Activated naive CD4-positive, alpha-beta T cell treated with anti-CD3 and anti-CD28 coated beads for 36 hours (primary cell): ENCODE data around the gene TYW3. TPM values are rescaled to one million over a fixed set of nuclear protein-coding genes. Genes with fewer than 3 reads are reported as not detected.

Source experiments
- CTCF ChIA-PET: fragments of 350-600 bp; sonication (Branson Sonifier 250); formaldehyde crosslinking; loops from one replicate; lab custom pipeline; 2021; ENCODE audit warnings: antibody characterized with exemption; lab: Charles Lee
- DNase-seq: peaks from one replicate; pipeline ENCODE4 v3.0.0-alpha.2; 2020
- H3K27ac Mint-ChIP-seq: one replicate; pipeline ENCODE4 v1.8.0; 2021; ENCODE audit warnings: mild to moderate bottlenecking, mixed read lengths
- H3K27me3 Mint-ChIP-seq: one replicate; pipeline ENCODE4 v1.8.0; 2021; ENCODE audit warnings: low read depth, mixed read lengths
- H3K36me3 Mint-ChIP-seq: one replicate; pipeline ENCODE4 v1.8.0; 2021; ENCODE audit warnings: low read depth, mixed read lengths
- H3K4me1 Mint-ChIP-seq: one replicate; pipeline ENCODE4 v1.8.0; 2021; ENCODE audit warnings: low read depth, mixed read lengths
- H3K4me3 Mint-ChIP-seq: one replicate; pipeline ENCODE4 v1.8.0; 2021; ENCODE audit warnings: mild to moderate bottlenecking, moderate library complexity, mixed read lengths
- H3K9me3 Mint-ChIP-seq: one replicate; pipeline ENCODE4 v1.8.0; 2021; ENCODE audit warnings: mixed read lengths
- intact Hi-C: fragments of 100-400 bp; cut with micrococcal nuclease; formaldehyde crosslinking; loops from one replicate; pipeline ENCODE4 v1.15.1; 2023
- total RNA-seq, 2 experiments: library from RNA; stranded (reverse); gene quantifications; one replicate each; pipeline ENCODE4 v1.2.3, GENCODE V29; 2021

TYW3 gene
- total RNA-seq, 2 experiments from 2014 or later, result 27.9 to 30.9 TPM

DNA sequence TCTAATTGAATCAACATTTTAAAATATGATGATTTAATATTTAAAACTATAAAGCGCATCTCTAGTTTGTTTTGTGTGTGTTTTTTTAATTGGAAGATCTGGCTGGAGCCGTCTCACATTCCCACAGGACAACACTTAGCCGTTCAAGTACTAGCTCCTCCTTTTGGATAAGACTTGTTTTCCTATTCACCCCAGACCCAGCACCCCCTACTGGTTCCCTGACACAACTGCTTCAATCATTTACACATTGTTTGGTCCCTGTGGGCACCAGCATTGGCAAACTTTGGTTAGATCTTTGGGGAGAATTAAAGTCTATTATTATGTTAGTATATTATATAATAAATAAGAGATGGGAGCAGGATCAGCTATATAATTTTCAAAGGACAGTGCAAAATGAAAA lies 34.5 kb downstream of the TYW3 start:
- no peaks in the 10 kb centered on the region for H3K27me3 Mint-ChIP-seq
- no peak overlapping the region for H3K27ac Mint-ChIP-seq
- peaks cover 15% of the 10 kb centered on the region for H3K4me1 Mint-ChIP-seq
- intact Hi-C loops, result loop anchor here (10.0 kb wide), 3 partner anchors 573 to 1307 kb away; partner anchors contain the start of genes ACADM, FPGT, LRRIQ3 and ST6GALNAC3
- CTCF ChIA-PET, result interaction anchor here (0.8 to 1.4 kb wide), 3 partner anchors 11 to 34 kb away, joined by 3 to 4 read pairs (median 4); no protein-coding TSS in a partner anchor
- H3K9me3 Mint-ChIP-seq, result no peaks in the 10 kb centered on the region
- peaks cover 17% of the 10 kb centered on the region for H3K36me3 Mint-ChIP-seq
- DNase-seq, result peak; percentile 8
- H3K4me3 Mint-ChIP-seq, result no peak overlapping the region

DNA sequence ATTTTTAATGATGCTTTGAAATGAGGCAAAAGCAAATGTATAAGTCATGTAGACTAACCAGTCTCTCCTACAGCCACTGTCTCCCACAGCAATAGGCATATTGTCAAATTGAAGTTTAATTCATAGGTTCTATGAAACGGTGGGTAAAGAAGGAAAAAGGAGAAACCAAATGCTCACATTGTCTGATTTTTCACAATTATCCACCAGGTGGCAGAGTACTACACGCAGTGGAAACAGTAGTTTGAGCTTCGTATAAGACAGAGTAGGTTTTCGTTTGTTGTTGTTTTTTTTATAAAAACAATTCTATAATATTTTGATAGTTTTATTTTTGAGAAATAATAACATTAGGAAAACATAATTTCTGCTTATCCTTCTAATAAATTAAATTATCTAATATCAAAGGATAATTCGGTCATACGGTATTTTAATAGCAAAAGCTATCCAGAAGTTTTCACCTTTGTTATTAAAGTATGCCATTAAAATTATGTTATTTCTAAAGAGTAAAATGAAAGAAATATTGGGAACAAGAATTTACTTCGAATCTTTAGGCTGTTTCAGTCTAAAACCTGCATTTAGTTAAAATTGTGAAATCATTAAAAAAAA lies 39.1 kb downstream of the TYW3 start:
- no peaks in the 10 kb centered on the region for H3K4me1 Mint-ChIP-seq
- DNase-seq, result peak; percentile 33
- no peaks in the 10 kb centered on the region for H3K36me3 Mint-ChIP-seq
- H3K27me3 Mint-ChIP-seq, result peaks cover 8% of the 10 kb centered on the region
- H3K4me3 Mint-ChIP-seq, result no peak overlapping the region
- no peak overlapping the region for H3K27ac Mint-ChIP-seq
- CTCF ChIA-PET, result interaction anchor here (0.6 to 1.6 kb wide), 14 partner anchors 8 to 960 kb away, joined by 3 to 7 read pairs (median 3); no protein-coding TSS in a partner anchor
- intact Hi-C loops, result loop anchor here (1.0 to 5.0 kb wide), 3 partner anchors 360 to 860 kb away; partner anchors contain the start of gene LHX8
- no peaks in the 10 kb centered on the region for H3K9me3 Mint-ChIP-seq

DNA sequence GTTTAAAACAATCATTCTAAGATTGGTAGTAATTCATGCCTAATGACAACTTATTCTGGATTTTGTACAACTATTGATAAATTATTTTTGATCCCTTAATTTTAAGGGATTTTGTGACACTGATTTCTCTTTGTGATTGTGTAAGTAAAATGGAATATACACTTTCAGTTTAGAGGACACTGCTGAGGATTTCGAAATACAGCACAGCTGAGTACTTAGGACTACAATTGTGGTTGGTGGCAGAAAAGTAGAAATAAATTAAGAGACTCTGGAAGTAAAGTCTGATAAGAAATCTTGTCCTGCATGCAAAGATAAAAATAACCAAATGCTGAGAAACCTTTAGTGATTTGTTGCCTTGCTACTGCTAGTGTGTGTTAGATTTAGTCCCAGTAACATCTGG lies 40.0 kb downstream of the TYW3 start:
- intact Hi-C loops, result loop anchor here (1.0 to 5.0 kb wide), 3 partner anchors 359 to 859 kb away; partner anchors contain the start of gene LHX8
- Mint-ChIP-seq H3K36me3 (no peaks in the 10 kb centered on the region), H3K27me3 (peaks cover 8% of the 10 kb centered on the region), H3K4me3 (no peak overlapping the region), H3K9me3 (no peaks in the 10 kb centered on the region), H3K4me1 (no peaks in the 10 kb centered on the region), H3K27ac (no peak overlapping the region)
- CTCF ChIA-PET, result no interaction called here
- no peak for DNase-seq

DNA sequence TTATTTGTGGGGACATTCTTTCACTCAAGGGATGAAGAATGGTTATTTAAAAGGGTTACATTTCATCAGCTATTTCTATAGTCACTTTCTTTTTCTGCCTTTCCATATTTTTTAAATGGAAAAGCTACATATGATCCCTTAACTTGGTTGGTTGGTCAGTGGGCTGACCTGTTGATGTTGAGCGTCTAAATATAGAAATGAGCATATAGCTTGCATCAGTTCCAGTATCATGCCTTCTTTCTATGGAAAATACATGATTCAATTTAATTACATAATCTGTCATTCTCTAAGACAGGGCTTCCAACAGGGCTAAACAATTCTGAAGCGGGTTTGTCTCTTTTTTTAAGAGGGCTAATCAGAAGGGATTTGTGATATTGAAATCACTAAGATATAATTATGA lies 40.6 kb downstream of the TYW3 start:
- Mint-ChIP-seq H3K4me1 (no peaks in the 10 kb centered on the region), H3K27me3 (peaks cover 8% of the 10 kb centered on the region), H3K36me3 (no peaks in the 10 kb centered on the region), H3K4me3 (no peak overlapping the region), H3K9me3 (no peaks in the 10 kb centered on the region), H3K27ac (no peak overlapping the region)
- intact Hi-C loops, result loop anchor here (5.0 kb wide), 1 partner anchor 359 kb away; the partner anchor contains the start of gene LHX8
- DNase-seq, result no peak
- CTCF ChIA-PET, result no interaction called here

DNA sequence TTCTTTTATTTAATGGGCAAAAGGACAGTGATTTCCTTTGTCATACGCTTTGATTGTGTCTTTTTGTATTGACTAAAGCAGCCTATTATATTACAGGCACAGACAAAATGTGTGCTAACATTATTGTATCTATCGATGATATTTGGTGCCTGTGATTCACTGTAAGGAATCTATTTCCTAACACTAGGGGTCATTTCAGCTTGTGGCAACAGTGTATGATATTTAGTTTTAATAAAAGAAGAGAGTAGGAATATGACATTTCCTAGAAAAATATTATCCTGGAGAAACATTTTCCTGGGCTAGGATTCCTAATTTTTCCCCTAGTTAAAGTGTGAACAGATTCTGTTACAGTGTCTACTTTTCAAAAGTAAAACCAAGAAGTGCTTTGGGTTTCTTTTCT lies 42.8 kb downstream of the TYW3 start:
- Mint-ChIP-seq H3K4me3 (no peak overlapping the region), H3K27me3 (peaks cover 14% of the 10 kb centered on the region), H3K9me3 (no peaks in the 10 kb centered on the region), H3K4me1 (no peaks in the 10 kb centered on the region), H3K36me3 (no peaks in the 10 kb centered on the region), H3K27ac (no peak overlapping the region)
- DNase-seq, result no peak
- CTCF ChIA-PET, result no interaction called here
- intact Hi-C loops, result no loop called here

DNA sequence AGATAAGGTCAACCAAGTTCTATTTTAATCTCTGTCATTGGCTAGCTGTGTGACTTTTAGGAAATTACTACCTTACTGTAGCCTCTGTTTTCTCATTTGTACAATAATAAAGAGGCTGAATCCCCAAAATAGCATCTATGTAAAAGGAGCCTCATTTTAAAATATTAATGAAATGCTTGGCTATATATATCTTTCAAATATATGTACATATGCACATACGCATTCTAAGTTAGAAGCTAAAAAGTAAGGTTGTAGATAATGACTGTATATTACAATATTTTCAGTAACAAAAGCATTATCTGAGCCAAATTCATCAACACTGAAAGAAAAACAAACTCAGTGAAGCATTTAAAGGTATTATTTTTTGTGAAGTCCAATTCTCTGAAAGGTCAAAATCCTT lies 44.6 kb downstream of the TYW3 start:
- H3K36me3 Mint-ChIP-seq, result no peaks in the 10 kb centered on the region
- CTCF ChIA-PET, result no interaction called here
- no peak overlapping the region for H3K27ac Mint-ChIP-seq
- H3K4me3 Mint-ChIP-seq, result no peak overlapping the region
- no peaks in the 10 kb centered on the region for H3K4me1 Mint-ChIP-seq
- intact Hi-C loops, result no loop called here
- H3K9me3 Mint-ChIP-seq, result no peaks in the 10 kb centered on the region
- H3K27me3 Mint-ChIP-seq, result peaks cover 15% of the 10 kb centered on the region
- DNase-seq, result no peak

DNA sequence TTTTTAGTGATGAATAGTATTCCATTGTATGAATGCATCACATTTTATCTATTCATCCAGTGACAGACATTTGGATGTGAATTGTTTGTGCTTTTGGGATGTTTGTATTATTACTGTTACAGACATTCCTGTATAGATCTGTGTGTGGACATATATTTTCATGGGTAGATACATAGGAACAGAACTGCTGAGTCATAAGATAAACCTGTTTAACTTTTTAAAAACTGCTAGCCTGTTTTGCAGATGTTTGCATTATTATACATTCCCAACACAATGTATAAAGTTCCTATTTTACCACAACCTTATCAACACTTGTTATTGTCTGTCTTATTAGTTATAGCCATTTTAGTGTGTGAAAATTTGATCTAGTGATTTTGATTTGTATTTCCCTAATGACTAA lies 46.8 kb downstream of the TYW3 start:
- intact Hi-C loops, result no loop called here
- H3K4me1 Mint-ChIP-seq, result no peaks in the 10 kb centered on the region

DNA sequence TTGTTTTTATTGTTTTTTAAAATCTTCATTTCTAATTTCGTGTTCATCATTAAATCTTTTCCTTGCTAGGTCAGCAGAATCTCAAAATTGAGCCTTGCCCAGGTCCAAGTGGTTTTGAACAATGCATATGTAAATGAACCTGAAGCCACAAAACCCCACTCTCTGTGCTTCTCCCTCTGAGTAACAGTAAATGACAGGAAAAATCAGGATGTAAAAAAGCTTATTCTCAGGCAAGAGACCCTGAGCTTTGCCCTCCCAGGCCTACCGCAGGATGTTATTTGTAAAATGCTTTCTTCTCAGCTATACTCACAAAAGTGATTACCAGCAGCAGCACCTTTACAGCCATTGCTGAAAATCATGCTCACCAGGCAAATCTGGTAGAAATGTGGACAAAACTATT lies 47.6 kb downstream of the TYW3 start:
- H3K36me3 Mint-ChIP-seq, result no peaks in the 10 kb centered on the region
- no peak for DNase-seq
- H3K9me3 Mint-ChIP-seq, result no peaks in the 10 kb centered on the region
- peaks cover 13% of the 10 kb centered on the region for H3K27me3 Mint-ChIP-seq
- CTCF ChIA-PET, result interaction anchor here (1.4 kb wide), 1 partner anchor 8 kb away, joined by 4 read pairs; no protein-coding TSS in a partner anchor
- no peaks in the 10 kb centered on the region for H3K4me1 Mint-ChIP-seq
- H3K27ac Mint-ChIP-seq, result no peak overlapping the region
- intact Hi-C loops, result no loop called here
- H3K4me3 Mint-ChIP-seq, result no peak overlapping the region

More for the DNA sequence above, 46.8 kb downstream of the TYW3 start:
- Mint-ChIP-seq H3K27me3 (peaks cover 13% of the 10 kb centered on the region), H3K4me3 (no peak overlapping the region), H3K27ac (no peak overlapping the region), H3K36me3 (no peaks in the 10 kb centered on the region), H3K9me3 (no peaks in the 10 kb centered on the region)
- no peak for DNase-seq
- CTCF ChIA-PET, result no interaction called here

DNA sequence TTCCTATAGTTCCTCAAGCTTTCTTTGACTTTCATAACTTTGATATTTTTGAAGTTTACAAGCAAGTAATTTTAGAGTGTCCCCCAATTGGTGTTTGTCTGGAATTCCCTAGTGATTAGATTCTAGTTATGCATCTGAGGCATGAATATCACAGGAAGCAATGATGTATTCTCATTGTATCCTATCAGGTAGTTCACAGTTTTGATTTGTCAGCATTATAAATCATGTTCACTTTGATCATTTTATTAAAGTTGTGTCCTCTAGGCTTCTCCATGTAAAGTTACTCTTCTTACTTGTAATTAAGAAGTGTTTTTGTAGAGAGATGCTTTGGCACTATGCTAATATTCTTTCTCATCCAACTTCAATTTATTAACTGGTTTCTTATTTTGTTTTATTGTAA lies 53.0 kb downstream of the TYW3 start:
- CTCF ChIA-PET, result no interaction called here
- no peaks in the 10 kb centered on the region for H3K4me1 Mint-ChIP-seq
- H3K27me3 Mint-ChIP-seq, result peaks cover 19% of the 10 kb centered on the region
- no peak for DNase-seq
- no peak overlapping the region for H3K27ac Mint-ChIP-seq
- peaks cover 2% of the 10 kb centered on the region for H3K9me3 Mint-ChIP-seq
- H3K4me3 Mint-ChIP-seq, result no peak overlapping the region
- no peaks in the 10 kb centered on the region for H3K36me3 Mint-ChIP-seq
- intact Hi-C loops, result no loop called here

DNA sequence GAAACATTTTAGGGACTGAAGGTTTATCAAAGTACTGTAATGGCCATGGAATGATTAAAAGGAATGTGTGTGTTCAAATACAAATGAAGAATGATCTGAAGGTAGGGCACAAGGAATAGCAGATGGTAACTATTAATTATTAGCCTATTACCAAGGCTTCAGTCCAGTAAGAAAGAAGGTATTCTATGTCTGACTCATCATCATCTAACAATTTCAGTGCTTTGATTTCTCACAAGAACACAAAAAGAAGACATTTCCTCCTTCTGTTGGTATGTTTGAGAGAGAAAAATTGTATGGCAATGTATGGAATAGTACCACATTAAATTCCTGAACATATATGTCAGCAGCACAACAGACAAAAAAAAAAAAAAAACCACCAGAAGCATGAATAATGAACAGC lies 57.5 kb downstream of the TYW3 start:
- peaks cover 14% of the 10 kb centered on the region for H3K27me3 Mint-ChIP-seq
- H3K4me1 Mint-ChIP-seq, result no peaks in the 10 kb centered on the region
- peaks cover 2% of the 10 kb centered on the region for H3K9me3 Mint-ChIP-seq
- intact Hi-C loops, result no loop called here
- DNase-seq, result no peak
- no peak overlapping the region for H3K27ac Mint-ChIP-seq
- H3K4me3 Mint-ChIP-seq, result no peak overlapping the region
- H3K36me3 Mint-ChIP-seq, result no peaks in the 10 kb centered on the region
- CTCF ChIA-PET, result interaction anchor here (0.6 kb wide), 1 partner anchor 617 kb away, joined by 3 read pairs; no protein-coding TSS in a partner anchor

DNA sequence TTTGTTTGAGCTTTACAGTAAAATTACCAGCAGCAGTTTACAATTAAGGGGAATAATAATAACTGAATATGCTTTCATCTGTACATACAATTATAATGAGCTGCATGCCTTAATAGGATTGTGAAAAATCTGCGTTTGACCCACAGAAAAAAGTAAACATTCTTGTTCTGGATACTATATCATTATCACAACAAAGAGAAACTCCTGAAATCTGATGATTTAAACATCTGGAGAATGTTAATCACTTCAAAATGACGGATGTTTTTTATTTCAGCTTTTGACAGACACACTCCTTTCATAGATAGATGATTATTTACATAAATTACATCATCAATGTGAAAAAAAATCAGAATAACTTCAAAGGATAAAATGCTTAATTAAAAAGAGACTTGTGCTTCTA lies 58.5 kb downstream of the TYW3 start:
- CTCF ChIA-PET, result interaction anchor here (0.6 to 1.1 kb wide), 2 partner anchors 58 to 361 kb away, joined by 3 to 4 read pairs; no protein-coding TSS in a partner anchor
- DNase-seq, result no peak
- Mint-ChIP-seq H3K36me3 (no peaks in the 10 kb centered on the region), H3K27me3 (peaks cover 14% of the 10 kb centered on the region), H3K4me1 (no peaks in the 10 kb centered on the region), H3K4me3 (no peak overlapping the region), H3K9me3 (peaks cover 2% of the 10 kb centered on the region), H3K27ac (no peak overlapping the region)
- intact Hi-C loops, result no loop called here

DNA sequence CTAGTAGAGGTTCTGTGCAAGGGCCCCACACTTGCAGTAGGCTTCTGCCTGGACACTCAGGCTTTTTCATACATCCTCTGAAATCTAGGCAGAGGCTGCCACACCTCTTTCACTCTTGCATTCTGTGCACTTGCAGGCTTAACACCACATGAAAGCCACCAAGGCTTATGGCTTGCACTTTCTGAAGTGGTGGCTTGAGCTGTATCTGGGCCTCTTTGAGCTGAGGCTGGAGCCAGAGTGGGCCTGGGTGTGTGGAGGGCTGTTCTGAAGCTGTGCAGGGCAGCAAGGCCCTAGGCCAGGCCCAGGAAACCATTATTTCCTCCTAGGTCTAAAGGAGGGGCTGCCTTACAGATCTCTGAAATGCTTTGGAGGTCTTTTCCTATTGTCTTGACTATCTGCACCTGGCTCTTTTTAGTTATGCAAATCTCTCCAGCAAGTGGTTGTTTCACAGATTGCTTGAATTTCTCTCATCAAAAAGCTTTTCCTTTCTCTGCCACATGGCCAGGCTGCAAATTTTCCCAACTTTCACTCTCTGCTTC lies 66.2 kb downstream of the TYW3 start:
- DNase-seq, result no peak
- intact Hi-C loops, result no loop called here
- no peaks in the 10 kb centered on the region for H3K36me3 Mint-ChIP-seq
- no peak overlapping the region for H3K27ac Mint-ChIP-seq
- H3K4me3 Mint-ChIP-seq, result no peak overlapping the region
- peaks cover 21% of the 10 kb centered on the region for H3K27me3 Mint-ChIP-seq
- no peaks in the 10 kb centered on the region for H3K4me1 Mint-ChIP-seq
- CTCF ChIA-PET, result no interaction called here
- H3K9me3 Mint-ChIP-seq, result peaks cover 3% of the 10 kb centered on the region
